Parathyroid adenoma (tissue), 2 donors: ENCODE data around the gene ART1.

Source experiments
- H2AFZ ChIP-seq: fragments of 300-600 bp; sonication (generic); one replicate; pipeline ENCODE4 v1.7.0; 2017; ENCODE audit warnings: antibody characterized with exemption, mild to moderate bottlenecking
- H3K27ac ChIP-seq: fragments of 300-600 bp; sonication (generic); one replicate; pipeline ENCODE4 v1.7.0; 2017
- H3K27me3 ChIP-seq: fragments of 300-600 bp; sonication (generic); one replicate; pipeline ENCODE4 v1.7.0; 2017; ENCODE audit warnings: low read length; ENCODE audit not compliant: control insufficient read depth, insufficient read depth
- H3K36me3 ChIP-seq: fragments of 300-600 bp; sonication (generic); one replicate; pipeline ENCODE4 v1.7.0; 2017; ENCODE audit warnings: low read length; ENCODE audit not compliant: control insufficient read depth, insufficient read depth
- H3K4me1 ChIP-seq: fragments of 300-600 bp; sonication (generic); one replicate; pipeline ENCODE4 v1.7.0; 2017; ENCODE audit warnings: control low read depth
- H3K4me2 ChIP-seq: fragments of 300-600 bp; sonication (generic); one replicate; pipeline ENCODE4 v1.7.0; 2017; ENCODE audit warnings: low read length
- H3K4me3 ChIP-seq: fragments of 300-600 bp; sonication (generic); one replicate; pipeline ENCODE4 v1.7.0; 2017; ENCODE audit warnings: low read depth, low read length
- H3K79me2 ChIP-seq: fragments of 300-600 bp; sonication (generic); one replicate; pipeline ENCODE4 v1.7.0; 2017; ENCODE audit warnings: control low read depth
- H3K9ac ChIP-seq: fragments of 300-600 bp; sonication (generic); one replicate; pipeline ENCODE4 v1.7.0; 2017; ENCODE audit warnings: mild to moderate bottlenecking
- H3K9me3 ChIP-seq: fragments of 300-600 bp; sonication (generic); one replicate; pipeline ENCODE4 v1.7.0; 2017; ENCODE audit warnings: low read length; ENCODE audit not compliant: control insufficient read depth
- TF ChIP-seq, protein P1 (sequence below): fragments of 300-600 bp; sonication (generic); IDR thresholded peaks from one replicate; pipeline ENCODE4 v1.7.0; 2017; ENCODE audit warnings: antibody characterized with exemption, mild to moderate bottlenecking
- donor health status: primary hyperparathyroidism.

ART1 gene

DNA sequence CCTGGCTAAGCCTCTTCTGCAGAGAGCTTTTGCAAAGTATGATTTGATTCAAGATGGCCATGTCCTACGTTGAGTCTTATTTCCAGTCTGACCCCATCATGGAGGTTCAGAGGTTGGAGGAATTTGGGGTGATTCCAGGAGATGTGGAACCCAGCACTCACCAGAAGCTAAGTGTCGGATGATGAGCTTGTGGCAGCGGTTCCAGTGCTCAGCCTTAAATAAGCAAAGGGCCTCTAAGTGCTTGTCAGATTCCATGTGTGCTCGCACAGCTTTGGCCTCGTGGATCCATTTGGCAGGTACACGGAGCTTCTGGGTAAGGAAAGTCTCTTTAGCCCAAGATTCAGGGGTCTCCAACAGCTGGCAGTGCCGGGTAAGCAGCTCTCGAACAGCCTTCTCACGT is 38.1 kb downstream of the ART1 start:
- H3K9ac ChIP-seq = no peak overlapping the region
- H3K4me2 ChIP-seq = no peak overlapping the region
- no peak overlapping the region for H3K27ac ChIP-seq
- no peak overlapping the region for H2AFZ ChIP-seq
- H3K9me3 ChIP-seq = no peaks in the 10 kb centered on the region
- no peak overlapping the region for H3K4me3 ChIP-seq
- no peaks in the 10 kb centered on the region for H3K27me3 ChIP-seq
- no peaks in the 10 kb centered on the region for H3K79me2 ChIP-seq
- H3K4me1 ChIP-seq = no peaks in the 10 kb centered on the region
- no peaks in the 10 kb centered on the region for H3K36me3 ChIP-seq
- TF ChIP-seq, protein P1, sequence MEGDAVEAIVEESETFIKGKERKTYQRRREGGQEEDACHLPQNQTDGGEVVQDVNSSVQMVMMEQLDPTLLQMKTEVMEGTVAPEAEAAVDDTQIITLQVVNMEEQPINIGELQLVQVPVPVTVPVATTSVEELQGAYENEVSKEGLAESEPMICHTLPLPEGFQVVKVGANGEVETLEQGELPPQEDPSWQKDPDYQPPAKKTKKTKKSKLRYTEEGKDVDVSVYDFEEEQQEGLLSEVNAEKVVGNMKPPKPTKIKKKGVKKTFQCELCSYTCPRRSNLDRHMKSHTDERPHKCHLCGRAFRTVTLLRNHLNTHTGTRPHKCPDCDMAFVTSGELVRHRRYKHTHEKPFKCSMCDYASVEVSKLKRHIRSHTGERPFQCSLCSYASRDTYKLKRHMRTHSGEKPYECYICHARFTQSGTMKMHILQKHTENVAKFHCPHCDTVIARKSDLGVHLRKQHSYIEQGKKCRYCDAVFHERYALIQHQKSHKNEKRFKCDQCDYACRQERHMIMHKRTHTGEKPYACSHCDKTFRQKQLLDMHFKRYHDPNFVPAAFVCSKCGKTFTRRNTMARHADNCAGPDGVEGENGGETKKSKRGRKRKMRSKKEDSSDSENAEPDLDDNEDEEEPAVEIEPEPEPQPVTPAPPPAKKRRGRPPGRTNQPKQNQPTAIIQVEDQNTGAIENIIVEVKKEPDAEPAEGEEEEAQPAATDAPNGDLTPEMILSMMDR = no peak

DNA sequence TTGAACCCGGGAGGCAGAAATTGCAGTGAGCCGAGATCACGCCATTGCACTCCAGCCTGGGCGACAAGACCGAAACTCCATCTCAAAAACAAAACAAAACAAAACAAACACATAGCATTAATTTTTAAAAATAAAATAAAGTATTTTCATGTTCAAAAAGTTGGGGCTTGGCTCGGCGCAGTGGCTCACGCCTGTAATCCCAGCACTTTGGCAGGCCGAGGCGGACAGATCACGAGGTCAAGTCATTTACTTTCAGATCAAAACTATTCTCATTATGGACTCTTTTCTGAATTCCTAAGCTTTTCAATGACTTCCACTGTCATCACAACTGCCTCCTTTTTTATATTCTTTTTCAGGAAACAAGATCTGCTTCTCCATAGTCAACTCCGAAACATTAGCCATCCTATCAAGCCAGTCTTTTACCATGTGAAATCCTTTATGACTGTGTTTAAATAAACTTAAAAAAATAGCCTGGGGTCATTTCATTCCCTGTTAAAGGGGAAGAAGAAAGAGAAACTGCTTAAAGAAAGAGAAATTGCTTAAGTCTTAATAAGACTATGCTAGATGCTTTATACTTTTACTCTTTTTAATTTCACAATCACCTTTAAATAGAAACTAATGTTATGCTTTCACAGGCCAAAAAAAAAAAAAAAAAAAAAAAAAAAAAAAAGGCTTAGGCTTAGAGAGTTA is 39.3 kb downstream of the ART1 start:
- H3K27me3 ChIP-seq = no peaks in the 10 kb centered on the region
- TF ChIP-seq, protein P1 = no peak
- H3K4me1 ChIP-seq = no peaks in the 10 kb centered on the region
- H3K79me2 ChIP-seq = no peaks in the 10 kb centered on the region
- no peak overlapping the region for H3K4me2 ChIP-seq
- no peak overlapping the region for H3K9ac ChIP-seq
- H3K36me3 ChIP-seq = no peaks in the 10 kb centered on the region
- H2AFZ ChIP-seq = no peak overlapping the region
- no peak overlapping the region for H3K4me3 ChIP-seq
- H3K27ac ChIP-seq = no peak overlapping the region
- no peaks in the 10 kb centered on the region for H3K9me3 ChIP-seq

DNA sequence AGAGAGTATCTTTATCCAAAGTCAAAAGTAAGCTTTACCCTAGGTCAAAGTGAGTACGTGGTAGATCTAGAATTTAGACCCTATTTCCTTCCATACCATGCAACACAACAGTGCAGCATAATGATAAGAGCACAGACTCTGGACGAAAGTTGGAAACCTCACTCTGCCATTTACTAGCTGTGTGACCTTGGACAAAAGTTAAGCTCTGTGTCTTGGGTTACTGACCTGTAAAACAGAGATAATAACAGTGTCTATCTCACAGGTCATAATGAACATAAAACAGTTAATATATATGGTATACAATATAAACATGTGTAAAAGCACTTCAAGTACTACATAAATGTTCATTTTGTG is 39.9 kb downstream of the ART1 start:
- H3K4me3 ChIP-seq = no peak overlapping the region
- H3K9ac ChIP-seq = no peak overlapping the region
- no peak overlapping the region for H2AFZ ChIP-seq
- no peaks in the 10 kb centered on the region for H3K79me2 ChIP-seq
- no peaks in the 10 kb centered on the region for H3K36me3 ChIP-seq
- no peaks in the 10 kb centered on the region for H3K27me3 ChIP-seq
- H3K4me2 ChIP-seq = no peak overlapping the region
- H3K4me1 ChIP-seq = no peaks in the 10 kb centered on the region
- no peak overlapping the region for H3K27ac ChIP-seq
- TF ChIP-seq, protein P1 = no peak
- no peaks in the 10 kb centered on the region for H3K9me3 ChIP-seq

DNA sequence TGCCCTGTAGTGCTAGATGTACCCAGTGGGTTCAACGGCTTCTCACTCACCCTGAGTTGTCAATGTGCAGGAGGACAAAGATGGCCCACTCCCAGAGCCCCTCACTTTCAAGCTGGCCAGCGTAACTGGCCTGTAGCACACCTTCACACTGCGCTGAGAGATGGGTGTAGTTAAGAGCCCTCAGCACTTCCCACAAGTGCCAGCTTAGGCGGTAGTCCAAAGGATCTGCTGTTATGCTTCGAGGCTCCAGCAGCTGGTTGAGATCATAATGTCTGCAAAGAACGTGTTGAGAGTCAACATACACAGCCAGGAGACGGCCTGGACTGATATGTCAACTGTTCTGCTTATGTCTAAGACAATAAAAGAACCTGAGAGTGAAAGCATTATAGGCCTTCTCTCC is 41.0 kb downstream of the ART1 start:
- no peak overlapping the region for H2AFZ ChIP-seq
- no peak overlapping the region for H3K27ac ChIP-seq
- TF ChIP-seq, protein P1 = no peak
- no peak overlapping the region for H3K9ac ChIP-seq
- no peaks in the 10 kb centered on the region for H3K4me1 ChIP-seq
- no peak overlapping the region for H3K4me2 ChIP-seq
- no peak overlapping the region for H3K4me3 ChIP-seq
- no peaks in the 10 kb centered on the region for H3K9me3 ChIP-seq
- no peaks in the 10 kb centered on the region for H3K36me3 ChIP-seq
- H3K27me3 ChIP-seq = no peaks in the 10 kb centered on the region
- no peaks in the 10 kb centered on the region for H3K79me2 ChIP-seq

DNA sequence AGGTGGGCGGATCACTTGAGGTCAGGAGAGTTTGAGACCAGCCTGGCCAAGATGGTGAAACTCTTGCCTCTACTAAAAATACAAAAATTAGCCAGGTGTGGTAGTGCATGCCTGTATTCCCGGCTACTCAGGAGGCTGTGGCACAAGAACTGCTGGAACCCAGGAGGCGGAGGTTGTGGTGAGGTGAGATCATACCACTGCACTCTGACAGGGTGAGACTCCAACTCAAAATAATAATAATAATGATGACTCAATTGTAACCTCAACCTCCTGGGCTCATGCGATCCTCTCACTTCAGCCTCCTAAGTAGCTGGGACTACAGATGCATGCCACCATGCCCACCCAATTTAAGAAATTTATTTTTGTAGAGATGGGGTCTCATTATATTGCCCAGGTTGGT is 41.8 kb downstream of the ART1 start:
- Histone ChIP-seq H3K4me3 (no peak overlapping the region), H3K4me1 (no peaks in the 10 kb centered on the region), H3K9ac (no peak overlapping the region), H3K9me3 (no peaks in the 10 kb centered on the region), H3K27me3 (no peaks in the 10 kb centered on the region), H2AFZ (no peak overlapping the region), H3K4me2 (no peak overlapping the region), H3K27ac (no peak overlapping the region), H3K79me2 (no peaks in the 10 kb centered on the region), H3K36me3 (no peaks in the 10 kb centered on the region)
- TF ChIP-seq, protein P1 = no peak
